Right lobe of liver (tissue), 4 donors: ENCODE data around the gene NQO1.

Experiments used
- CTCF ChIP-seq, 4 donors: fragments of 200-600 bp in 3 of 4; fragments of 450-650 bp in 1 of 4; IDR thresholded peaks; one replicate each; pipeline versions ENCODE4 v1.5.1 to v1.8.0; 2016 to 2022; ENCODE audit warnings: antibody characterized with exemption in 4 of 4, mild to moderate bottlenecking in 2 of 4
- POLR2A ChIP-seq: fragments of 450-650 bp; IDR thresholded peaks from one replicate; pipeline ENCODE4 v1.6.1; 2017; ENCODE audit warnings: antibody characterized with exemption, mild to moderate bottlenecking
- donor health status: DM: no; HTN: no; CAD: no.
- donor health status: DM: no; HTN: no; CAD: no.
- donor health status: DM: no; HTN: yes; CAD: no.

DNA sequence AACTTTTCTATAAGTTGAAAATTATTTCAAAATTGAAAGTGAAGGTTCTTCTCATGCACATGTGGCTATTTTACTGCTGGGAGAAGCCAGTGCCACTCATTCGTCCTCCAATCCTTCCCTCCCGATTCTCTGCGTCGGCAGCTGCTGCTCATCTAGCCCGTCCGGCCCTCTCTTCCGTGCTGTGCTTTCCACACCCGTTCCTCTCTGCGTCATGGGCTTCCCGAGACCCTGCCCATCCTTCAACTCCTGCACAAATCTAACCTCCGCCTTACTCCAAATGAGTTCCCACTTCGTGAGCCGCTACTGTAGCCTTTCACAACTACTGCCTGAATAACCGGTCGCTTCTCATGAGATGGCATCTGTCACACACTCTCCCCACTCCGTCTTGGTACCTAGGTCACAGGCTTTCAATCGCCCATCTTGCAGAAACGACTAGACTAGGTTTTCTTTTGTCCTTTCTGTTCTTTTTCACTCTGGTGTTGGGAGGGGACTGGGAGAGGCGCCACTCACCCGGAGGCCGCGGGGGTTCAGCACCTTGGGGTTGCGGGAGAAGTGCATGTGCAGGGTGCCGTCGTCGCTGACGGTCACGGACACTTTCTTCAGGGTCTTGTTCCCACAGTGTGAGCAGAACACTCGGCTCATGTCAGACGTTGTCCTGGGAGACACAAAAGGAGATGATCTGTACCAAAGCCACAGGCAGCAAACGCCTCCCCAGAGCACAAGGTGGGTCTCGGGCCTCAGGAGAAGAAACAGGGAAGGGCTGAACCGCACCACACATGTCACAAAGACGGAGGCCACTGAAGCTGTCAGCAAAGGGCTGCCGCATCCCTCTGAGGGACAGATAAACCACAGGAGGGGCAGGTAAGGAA lies 18.2 kb upstream of the NQO1 start:
- TF ChIP-seq CTCF (IDR thresholded peaks at IDR 0.05) (no peak), POLR2A (no peak)
